ENCODE results near the gene ATP11A. TPM values are rescaled to one million over a fixed set of nuclear protein-coding genes. Genes with fewer than 3 reads are reported as not detected.

ATP11A gene
- total RNA-seq, 1 donor from 2014 or later: 70.9 TPM

- TF ChIP-seq CTCF (conservative IDR thresholded peaks at IDR 0.05): no peak
- no peak for DNase-seq (ENCODE audit: extremely low spot score, unreplicated experiment)
- Mint-ChIP-seq H3K27ac (peak overlapping the region; percentile 92), H3K27me3 (peaks cover 8% of the 10 kb centered on the region), H3K4me1 (ENCODE audit: unreplicated experiment) (peaks cover 24% of the 10 kb centered on the region), H3K9me3 (no peaks in the 10 kb centered on the region), H3K4me3 (peak overlapping the region; percentile 63), H3K36me3 (no peaks in the 10 kb centered on the region)
These were observed 204.0 kb downstream of the ATP11A start for GRCh38 chr13:112893570-112894422.

GRCh38 chr13:112894423-112894672, 204.5 kb downstream of the ATP11A start:
- Mint-ChIP-seq H3K36me3 (no peaks in the 10 kb centered on the region), H3K4me3 (no peak overlapping the region), H3K27ac (no peak overlapping the region), H3K4me1 (ENCODE audit: unreplicated experiment) (peaks cover 24% of the 10 kb centered on the region), H3K9me3 (no peaks in the 10 kb centered on the region), H3K27me3 (peaks cover 8% of the 10 kb centered on the region)
- TF ChIP-seq CTCF (conservative IDR thresholded peaks at IDR 0.05): no peak
- no peak for DNase-seq (ENCODE audit: extremely low spot score, unreplicated experiment)

DNA sequence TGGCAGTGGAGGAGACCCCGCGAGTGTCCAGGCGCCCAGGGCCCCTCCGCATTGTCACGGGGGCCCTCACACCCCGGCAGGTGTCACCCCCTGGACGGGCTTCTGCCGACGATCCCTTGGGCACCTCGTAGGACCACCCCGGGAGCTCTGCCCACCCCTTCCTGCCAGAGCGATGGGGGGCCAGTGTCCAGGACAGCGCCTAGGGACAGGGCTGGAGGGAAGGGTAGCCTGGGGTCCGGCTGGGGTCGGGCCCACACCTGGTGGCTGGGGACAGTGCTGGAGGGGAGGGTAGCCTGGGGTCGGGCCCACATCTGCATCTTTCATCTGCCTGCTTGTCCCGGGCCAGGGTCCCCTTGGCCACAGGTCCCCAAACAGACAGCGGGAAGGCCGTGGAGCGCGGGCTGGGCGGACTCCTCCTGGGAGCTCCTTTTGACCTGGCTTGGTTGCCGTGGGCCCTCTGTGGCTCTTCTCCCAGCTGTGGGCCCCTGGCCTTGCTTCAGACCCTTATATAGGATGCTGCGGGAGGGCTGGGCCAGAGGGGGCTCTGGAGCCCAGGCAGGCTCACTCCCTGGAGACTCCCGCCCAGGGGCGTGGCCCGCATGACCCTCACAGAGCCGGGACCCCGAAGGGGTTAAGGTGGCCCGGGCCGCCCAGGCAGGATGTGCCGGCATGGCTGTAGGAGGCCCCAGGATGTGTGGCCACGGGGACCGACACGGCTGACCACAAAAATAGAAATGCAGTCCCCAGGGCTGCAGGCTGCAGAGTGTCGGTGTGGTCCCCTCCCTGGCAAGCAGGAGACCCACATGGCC, 205.0 kb downstream of the ATP11A start:
- DNase-seq (ENCODE audit: extremely low spot score, unreplicated experiment): no peak
- H3K27me3 Mint-ChIP-seq: peaks cover 8% of the 10 kb centered on the region
- H3K4me1 Mint-ChIP-seq (ENCODE audit: unreplicated experiment): peaks cover 24% of the 10 kb centered on the region
- no peaks in the 10 kb centered on the region for H3K9me3 Mint-ChIP-seq
- H3K27ac Mint-ChIP-seq: no peak overlapping the region
- peak overlapping the region; percentile 75 for H3K4me3 Mint-ChIP-seq
- no peak for TF ChIP-seq CTCF (conservative IDR thresholded peaks at IDR 0.05)
- no peaks in the 10 kb centered on the region for H3K36me3 Mint-ChIP-seq

DNA sequence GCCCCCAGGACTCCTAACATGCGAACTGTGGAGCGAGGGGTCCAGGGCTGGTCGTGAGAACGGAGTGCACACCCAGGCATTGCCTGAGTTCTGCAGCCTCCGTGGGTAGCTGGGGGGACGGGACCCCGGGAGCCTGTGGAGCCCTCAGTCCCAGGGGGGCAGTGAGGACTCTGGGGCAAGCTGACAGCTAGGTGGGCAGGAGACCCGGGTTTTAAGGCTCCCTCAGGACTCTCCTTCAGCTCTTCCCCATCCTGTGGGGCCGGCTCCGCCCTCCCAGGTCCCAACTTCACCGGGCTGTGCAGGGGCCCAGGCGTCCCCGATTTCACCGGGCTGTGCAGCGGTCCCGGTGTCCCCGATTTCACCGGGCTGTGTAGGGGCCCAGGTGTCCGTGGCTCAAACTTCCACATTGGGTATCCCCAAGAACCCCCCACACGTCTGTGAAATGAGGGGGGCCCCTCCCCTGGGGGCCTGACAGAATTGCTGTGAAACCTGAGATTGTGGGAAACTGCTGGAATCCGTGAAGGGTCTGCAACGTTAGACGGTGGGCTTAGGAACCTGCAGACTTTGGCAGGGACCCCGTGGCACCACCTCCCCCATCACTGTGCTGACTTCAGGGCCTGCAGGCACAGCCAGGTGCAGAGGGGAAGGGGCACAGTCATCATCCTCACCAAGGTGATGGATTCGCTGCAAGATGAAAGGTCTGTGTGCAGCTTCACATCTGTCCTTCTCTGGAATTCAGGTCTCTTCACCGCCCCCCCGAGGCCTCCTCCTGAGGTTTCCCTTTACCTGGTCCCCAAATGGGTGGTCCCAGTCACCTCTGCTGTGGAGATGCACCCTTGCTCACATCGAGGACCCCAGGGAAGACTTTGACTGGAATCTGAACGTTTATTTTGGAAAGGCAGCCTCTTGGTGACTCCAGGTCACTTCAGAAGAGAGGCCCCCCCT, 206.0 kb downstream of the ATP11A start:
- Mint-ChIP-seq H3K27ac (no peak overlapping the region), H3K36me3 (no peaks in the 10 kb centered on the region), H3K4me1 (ENCODE audit: unreplicated experiment) (peaks cover 31% of the 10 kb centered on the region), H3K4me3 (no peak overlapping the region), H3K27me3 (peaks cover 8% of the 10 kb centered on the region), H3K9me3 (no peaks in the 10 kb centered on the region)
- DNase-seq (ENCODE audit: extremely low spot score, unreplicated experiment): no peak
- TF ChIP-seq CTCF (conservative IDR thresholded peaks at IDR 0.05): no peak
